AG09319 (cell line): ENCODE measurements around the gene CDH6.

ENCODE experiments used
- DNase-seq: peaks from one replicate; pipeline ENCODE4 v3.0.0-alpha.2; 2010; ENCODE audit warnings: low read depth; ENCODE audit errors: extremely low read depth
- CTCF ChIP-seq: IDR thresholded peaks from 2 replicates; pipeline ENCODE4 v1.5.1; 2011; ENCODE audit warnings: low read depth, mild to moderate bottlenecking, inconsistent platforms, low read length, moderate library complexity

Gene CDH6

GRCh38 chr5:31244921-31245320 is 51.4 kb downstream of the CDH6 start:
- no peak for TF ChIP-seq CTCF
- DNase-seq: no peak

GRCh38 chr5:31247381-31247780 is 53.9 kb downstream of the CDH6 start:
- TF ChIP-seq CTCF: no peak
- DNase-seq: no peak

DNA sequence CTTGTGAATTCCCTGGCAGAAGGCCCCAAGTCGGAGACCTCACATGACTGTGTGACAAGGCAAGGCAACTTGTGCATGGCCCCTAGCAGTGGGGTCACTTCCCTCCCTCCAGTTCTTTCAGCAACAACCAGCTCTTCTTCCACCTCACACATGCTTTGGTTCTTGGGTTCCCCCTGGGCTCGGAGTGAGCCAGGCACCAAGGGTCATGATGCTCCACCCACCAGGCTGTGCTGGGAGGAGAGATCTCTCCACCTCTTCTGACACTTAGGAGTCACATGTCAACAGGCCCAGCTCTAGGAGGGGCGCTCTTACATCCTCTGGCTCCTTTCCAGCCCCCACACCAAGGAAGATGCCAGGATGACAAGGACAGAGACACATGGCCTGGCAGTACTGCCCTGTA is 56.7 kb downstream of the CDH6 start:
- no peak for DNase-seq
- TF ChIP-seq CTCF: no peak

GRCh38 chr5:31251032-31251431 is 57.5 kb downstream of the CDH6 start:
- DNase-seq: no peak
- TF ChIP-seq CTCF: no peak

- no peak for TF ChIP-seq CTCF
- DNase-seq: no peak
These were observed 61.6 kb downstream of the CDH6 start for GRCh38 chr5:31255041-31255440.

DNA sequence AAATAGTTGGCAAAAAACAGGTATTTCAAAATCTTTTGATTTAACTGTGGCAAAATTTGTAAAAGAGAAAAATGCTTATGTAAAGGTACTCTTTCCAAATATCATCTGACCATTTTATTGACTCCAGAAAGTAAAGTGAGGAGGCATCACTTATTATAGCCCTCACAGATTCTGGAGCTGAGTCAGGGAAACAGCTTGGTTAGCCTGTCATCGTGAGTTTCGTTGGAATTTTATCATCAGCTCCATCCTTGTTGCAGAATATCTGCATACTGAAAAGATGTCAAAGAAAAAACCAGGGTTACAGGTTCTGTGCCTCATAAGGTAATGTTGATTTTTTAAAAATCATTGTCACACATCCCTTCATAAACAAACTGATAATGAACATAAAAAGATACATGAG is 74.8 kb downstream of the CDH6 start:
- TF ChIP-seq CTCF: no peak
- DNase-seq: no peak

GRCh38 chr5:31268686-31269085 is 75.2 kb downstream of the CDH6 start:
- no peak for TF ChIP-seq CTCF
- DNase-seq: no peak
